H1 (cell line): Measurements from ENCODE around the gene LOXL1. TPM values are rescaled to one million over a fixed set of nuclear protein-coding genes. Genes with fewer than 3 reads are reported as not detected.

Experiments
- CTCF ChIA-PET: fragments of 300-600 bp; sonication (Branson Sonifier 250); formaldehyde crosslinking; loops from one replicate; lab custom pipeline; 2021; ENCODE audit not compliant: partially characterized antibody; lab: Charles Lee
- POLR2A ChIA-PET: fragments of 300-600 bp; sonication (Branson Sonifier 250); formaldehyde crosslinking; loops from one replicate; lab custom pipeline; 2021; ENCODE audit warnings: inconsistent platforms; ENCODE audit not compliant: partially characterized antibody; lab: Charles Lee
- DNase-seq, 2 experiments: peaks; one replicate each; pipeline versions ENCODE4 v3.0.0 to v3.0.0-alpha.2; 2010 to 2022; ENCODE audit warnings: low spot score in 2 of 2, low read depth in 1 of 2, mixed read lengths in 1 of 2
- FAIRE-seq: peaks from 2 replicates; lab custom pipeline; 2011; peaks lifted over from hg19 to GRCh38; lab: Jason Lieb, UNC
- H2AFZ ChIP-seq: 2 replicates; pipeline ENCODE4 v1.8.1; 2012; ENCODE audit warnings: low read length, inconsistent platforms
- H2AK5ac ChIP-seq: 2 replicates; pipeline ENCODE4 v1.6.1; 2013; ENCODE audit warnings: low read depth, low read length
- H2BK120ac ChIP-seq: replicated peaks from 2 replicates; pipeline ENCODE3; 2013; ENCODE audit warnings: low read depth, low read length, inconsistent platforms
- H2BK12ac ChIP-seq: 2 replicates; pipeline ENCODE4 v1.6.1; 2013; ENCODE audit warnings: low read depth, low read length
- H2BK15ac ChIP-seq: 2 replicates; pipeline ENCODE4 v1.6.1; 2013; ENCODE audit warnings: low read length
- H2BK20ac ChIP-seq: 2 replicates; pipeline ENCODE4 v1.6.1; 2013; ENCODE audit warnings: low read length
- H2BK5ac ChIP-seq: 2 replicates; pipeline ENCODE4 v1.6.1; 2013; ENCODE audit warnings: low read depth, low read length
- H3K14ac ChIP-seq: 2 replicates; pipeline ENCODE4 v1.6.1; 2013; ENCODE audit warnings: inconsistent platforms; ENCODE audit not compliant: insufficient read length
- H3K18ac ChIP-seq: 2 replicates; pipeline ENCODE4 v1.6.1; 2013; ENCODE audit warnings: low read length; ENCODE audit errors: extremely low read depth
- H3K23ac ChIP-seq: 2 replicates; pipeline ENCODE4 v1.6.1; 2013; ENCODE audit warnings: inconsistent platforms; ENCODE audit not compliant: insufficient read length
- H3K23me2 ChIP-seq: 2 replicates; pipeline ENCODE4 v1.6.1; 2013; ENCODE audit warnings: low read depth, low read length
- H3K27ac ChIP-seq: 2 replicates; pipeline ENCODE4 v1.6.1; 2011; ENCODE audit warnings: low read depth, low read length, inconsistent platforms
- H3K27me3 ChIP-seq, 4 experiments: replicated peaks in 1 of 4; 1 replicate in 1 of 4; 2 replicates in 3 of 4; pipeline versions ENCODE4 v1.6.1 to v1.8.1; 2011 to 2013; ENCODE audit warnings: low read length in 3 of 4, mild to moderate bottlenecking in 3 of 4, inconsistent platforms in 2 of 4, mixed read lengths in 2 of 4, moderate library complexity in 1 of 4; ENCODE audit not compliant: control insufficient read depth in 3 of 4, insufficient read depth in 3 of 4; ENCODE audit errors: extremely low read depth in 1 of 4
- H3K36me3 ChIP-seq, 4 experiments: 2 replicates each; pipeline versions ENCODE4 v1.6.1 to v1.8.1; 2011 to 2013; ENCODE audit warnings: mild to moderate bottlenecking in 4 of 4, low read length in 3 of 4, moderate library complexity in 2 of 4, control low read depth in 1 of 4, inconsistent platforms in 1 of 4; ENCODE audit not compliant: insufficient read depth in 4 of 4, control insufficient read depth in 2 of 4
- H3K4ac ChIP-seq: replicated peaks from 2 replicates; pipeline ENCODE3; 2013; ENCODE audit warnings: low read length, low read depth, mixed read lengths, inconsistent platforms; ENCODE audit not compliant: insufficient read length
- H3K4me1 ChIP-seq, 4 experiments: replicated peaks in 1 of 4; 1 replicate in 1 of 4; 2 replicates in 3 of 4; pipeline versions ENCODE4 v1.6.1 to v1.8.1; 2011 to 2013; ENCODE audit warnings: low read length in 3 of 4, inconsistent platforms in 2 of 4, mixed read lengths in 1 of 4; ENCODE audit not compliant: insufficient read depth in 4 of 4, control insufficient read depth in 3 of 4
- H3K4me2 ChIP-seq, 2 experiments: 2 replicates each; pipeline versions ENCODE4 v1.6.1 to v1.8.1; 2011 to 2013; ENCODE audit warnings: low read depth in 2 of 2, low read length in 2 of 2, control low read depth in 1 of 2, inconsistent platforms in 1 of 2, mild to moderate bottlenecking in 1 of 2; ENCODE audit not compliant: insufficient read depth in 1 of 2
- H3K4me3 ChIP-seq, 4 experiments: fragments of 200-600, 300-600 bp in 1 of 4; sonication (generic), shearing (Covaris generic), sonication (Bioruptor Twin) in 1 of 4; 2 replicates each; pipeline versions ENCODE4 v1.5.1 to v1.8.1; 2011 to 2016; ENCODE audit warnings: low read length in 4 of 4, low read depth in 3 of 4, control low read depth in 2 of 4, inconsistent platforms in 2 of 4, mild to moderate bottlenecking in 2 of 4, mixed read lengths in 1 of 4, moderate library complexity in 1 of 4; ENCODE audit not compliant: insufficient read depth in 2 of 4; ENCODE audit errors: extremely low read depth in 1 of 4
- H3K56ac ChIP-seq: replicated peaks from 2 replicates; pipeline ENCODE3; 2013; ENCODE audit warnings: low read depth, mild to moderate bottlenecking, mixed read lengths, low read length, inconsistent platforms; ENCODE audit not compliant: insufficient read length
- H3K79me1 ChIP-seq: 2 replicates; pipeline ENCODE4 v1.6.1; 2013; ENCODE audit warnings: low read depth, low read length, control low read depth
- H3K79me2 ChIP-seq, 2 experiments: 2 replicates each; pipeline versions ENCODE4 v1.6.1 to v1.8.1; 2012 to 2013; ENCODE audit warnings: low read length in 2 of 2, mild to moderate bottlenecking in 2 of 2, inconsistent platforms in 1 of 2; ENCODE audit not compliant: insufficient read depth in 2 of 2, control insufficient read depth in 1 of 2
- H3K9ac ChIP-seq, 4 experiments: replicated peaks in 1 of 4; 1 replicate in 1 of 4; 2 replicates in 3 of 4; pipeline versions ENCODE4 v1.6.1 to v1.8.1; 2011 to 2013; ENCODE audit warnings: low read depth in 3 of 4, low read length in 3 of 4, control low read depth in 2 of 4, mild to moderate bottlenecking in 2 of 4, moderate library complexity in 2 of 4, inconsistent platforms in 1 of 4; ENCODE audit errors: extremely low read depth in 1 of 4
- H3K9me3 ChIP-seq, 2 experiments: 2 replicates each; pipeline versions ENCODE4 v1.6.1 to v1.8.1; 2012 to 2013; ENCODE audit warnings: mild to moderate bottlenecking in 2 of 2, moderate library complexity in 2 of 2, control low read depth in 1 of 2, inconsistent platforms in 1 of 2, low read depth in 1 of 2, low read length in 1 of 2, mixed read lengths in 1 of 2; ENCODE audit not compliant: insufficient read depth in 2 of 2
- H4K20me1 ChIP-seq, 2 experiments: replicated peaks in 1 of 2; 2 replicates each; pipeline versions ENCODE3 to v1.8.1; 2011 to 2013; ENCODE audit warnings: inconsistent platforms in 2 of 2, low read length in 2 of 2, mild to moderate bottlenecking in 1 of 2; ENCODE audit not compliant: insufficient read depth in 2 of 2, control insufficient read depth in 1 of 2
- H4K5ac ChIP-seq: 2 replicates; pipeline ENCODE4 v1.6.1; 2013; ENCODE audit warnings: low read length, low read depth, mixed read lengths, inconsistent platforms; ENCODE audit not compliant: insufficient read length
- H4K8ac ChIP-seq: 2 replicates; pipeline ENCODE4 v1.8.0; 2013; ENCODE audit warnings: mild to moderate bottlenecking, moderate library complexity, low read length, inconsistent platforms; ENCODE audit not compliant: insufficient read depth; ENCODE audit errors: extremely low read depth
- H4K91ac ChIP-seq: replicated peaks from 2 replicates; pipeline ENCODE3; 2013; ENCODE audit warnings: low read length, mixed read lengths, inconsistent platforms; ENCODE audit not compliant: insufficient read length
- CTCF ChIP-seq, 3 experiments: IDR thresholded peaks; 1 replicate in 2 of 3; 2 replicates in 1 of 3; pipeline versions ENCODE4 v1.5.1 to v1.6.1; 2011; ENCODE audit warnings: low read length in 3 of 3, mild to moderate bottlenecking in 3 of 3, inconsistent platforms in 2 of 3, low read depth in 1 of 3, moderate library complexity in 1 of 3; ENCODE audit not compliant: insufficient read depth in 1 of 3; ENCODE audit errors: control extremely low read depth in 1 of 3
- EP300 ChIP-seq, 2 experiments: IDR thresholded peaks; 1 replicate in 1 of 2; 2 replicates in 1 of 2; pipeline ENCODE4 v1.6.1; 2011 to 2012; ENCODE audit warnings: low read depth in 2 of 2, low read length in 2 of 2, mild to moderate bottlenecking in 2 of 2, borderline replicate concordance in 1 of 2, inconsistent platforms in 1 of 2, moderate library complexity in 1 of 2
- FOSL1 ChIP-seq: IDR thresholded peaks from 2 replicates; pipeline ENCODE4 v1.6.1; 2011; ENCODE audit warnings: mild to moderate bottlenecking, low read depth, low read length, moderate library complexity; ENCODE audit not compliant: insufficient read depth
- KDM4A ChIP-seq: IDR thresholded peaks from one replicate; pipeline ENCODE4 v1.7.1; 2012; ENCODE audit warnings: low read depth, mild to moderate bottlenecking, moderate library complexity, low read length, inconsistent platforms; ENCODE audit not compliant: severe bottlenecking
- PHF8 ChIP-seq: fragments of 200-600 bp; sonication (generic); conservative IDR thresholded peaks from 2 replicates; pipeline ENCODE4 v1.7.1; 2012; ENCODE audit warnings: low read depth, mild to moderate bottlenecking, inconsistent platforms, low read length, moderate library complexity
- RAD21 ChIP-seq, 2 experiments: IDR thresholded peaks in 1 of 2; conservative IDR thresholded peaks in 1 of 2; 2 replicates each; pipeline ENCODE4 v1.6.1; 2011; ENCODE audit warnings: low read depth in 2 of 2, low read length in 2 of 2, improper control_type of control experiment in 1 of 2, inconsistent platforms in 1 of 2, mild to moderate bottlenecking in 1 of 2, moderate library complexity in 1 of 2
- YY1 ChIP-seq: IDR thresholded peaks from 2 replicates; pipeline ENCODE4 v1.6.1; 2011; ENCODE audit warnings: low read depth, mild to moderate bottlenecking, low read length
- WGBS, 2 experiments: shearing (Covaris generic) in 1 of 2; methylation state at CpG; one replicate each; pipeline versions ENCODE4 v1.1.6 to v1.1.7; 2013 to 2015; ENCODE audit warnings: low lambda C conversion rate in 2 of 2, mixed read lengths in 2 of 2, inconsistent platforms in 1 of 2, low coverage in 1 of 2, missing lambda C conversion rate in 1 of 2; ENCODE audit not compliant: insufficient replicate concordance in 2 of 2, insufficient coverage in 1 of 2, insufficient read length in 1 of 2; ENCODE audit errors: extremely low coverage in 1 of 2, missing lambda C conversion rate in 1 of 2; 5-methylcytosine and 5-hydroxymethylcytosine counted together
- polyA plus RNA-seq, 7 experiments: library from polyadenylated mRNA; depleted of rRNA in 3 of 7; stranded (reverse) in 5 of 7; unstranded in 2 of 7; fragments of >200 nt in 5 of 7; fragments of 200-250 nt in 2 of 7; gene quantifications; 1 replicate in 5 of 7; 2 replicates in 1 of 7; 4 replicates in 1 of 7; pipeline versions ENCODE4 v1.2.1 to v1.2.3, GENCODE V29; 2011 to 2013; ENCODE audit warnings: missing spikeins in 2 of 7, mixed read lengths in 2 of 7
- total RNA-seq: library from RNA; stranded (reverse); fragmentation: NEBNext Ultra II Directional; extraction: Animal tissue kit (Norgen Biotek cat#: 25700); gene quantifications from 2 replicates; pipeline ENCODE4 v1.2.1, GENCODE V29; 2021

The LOXL1 gene
- total and polyA plus RNA-seq, 2 of the 8 experiments (the other 6 are each of a cell fraction or from before 2014, with no cell fraction given): 8.1 to 14.4 TPM

- Histone ChIP-seq H3K9ac (no peak overlapping the region; a peak in 1 of 7 replicates), H3K4ac (no peak overlapping the region), H4K20me1 (peaks cover 0 to 7% of the 10 kb centered on the region in 2 experiments), H4K91ac (no peak overlapping the region), H3K36me3 (no peaks in the 10 kb centered on the region), H3K14ac (no peak overlapping the region), H3K27ac (no peak overlapping the region), H3K4me1 (peaks cover 0 to 35% (median 30%) of the 10 kb centered on the region in 4 experiments; a peak in 6 of 7 replicates), H3K9me3 (no peaks in the 10 kb centered on the region), H2BK15ac (no peak overlapping the region), H4K5ac (no peak overlapping the region), H2BK20ac (0 out of 2 replicates have a peak overlapping the region, but pooled peaks have one; percentile 13), H3K4me3 (peak overlapping the region; percentile 35 to 71 (median 53)), H3K56ac (no peak overlapping the region), H3K23me2 (peaks cover 14% of the 10 kb centered on the region), H4K8ac (peak overlapping the region; percentile 41), H3K23ac (no peak overlapping the region), H2AFZ (no peak overlapping the region), H3K79me2 (no peaks in the 10 kb centered on the region), H3K4me2 (peak overlapping the region; percentile 87), H3K79me1 (no peaks in the 10 kb centered on the region; the same call in 1 of the 2 replicates), H2AK5ac (no peak overlapping the region), H2BK12ac (no peak overlapping the region), H3K27me3 (peaks cover 0 to 6% (median 2%) of the 10 kb centered on the region in 4 experiments; a peak in 3 of 7 replicates), H2BK120ac (no peak overlapping the region), H2BK5ac (no peak overlapping the region), H3K18ac (no peak overlapping the region; the same call in 1 of the 2 replicates)
- 5% methylated on average over 21 of the region's 78 CpGs; no CpG with 5 or more reads in 1 of the 2 experiments for WGBS, 2 experiments
- no peak for FAIRE-seq
- peak in 1 of 2 experiments; percentile 86 for DNase-seq
- CTCF ChIA-PET: interaction anchor here (0.6 to 5.1 kb wide), 25 partner anchors 9 to 576 kb away, joined by 3 to 38 read pairs (median 4); partner anchors contain the start of gene TBC1D21
- POLR2A ChIA-PET: interaction anchor here (0.7 to 2.3 kb wide), 7 partner anchors 7 to 19 kb away, joined by 3 to 14 read pairs (median 5); no protein-coding TSS in a partner anchor
- TF ChIP-seq PHF8: no peak
- TF ChIP-seq RAD21 (IDR thresholded peaks at IDR 0.05 in 1 of 2, conservative IDR thresholded peaks at IDR 0.05 in 1 of 2; ENCODE audit: low read depth in 2 of 2, low read length in 2 of 2): peak in 1 of 2 experiments; percentile 2; a peak in 1 of 4 replicates
- TF ChIP-seq CTCF (IDR thresholded peaks at IDR 0.05; ENCODE audit: control extremely low read depth in 1 of 3, insufficient read depth in 1 of 3, low read depth in 1 of 3, low read length in 3 of 3): peak; percentile 33 to 65 (median 47)
- TF ChIP-seq YY1: 0 out of 2 replicates have a peak, but pooled peaks have one; percentile 11
- TF ChIP-seq FOSL1: 0 out of 2 replicates have a peak, but pooled peaks have one; percentile 32
- no peak for TF ChIP-seq EP300 (IDR thresholded peaks at IDR 0.05; ENCODE audit: borderline replicate concordance in 1 of 2, low read depth in 2 of 2, low read length in 2 of 2)
- TF ChIP-seq KDM4A: peak; percentile 86
Measured at GRCh38 chr15:73927476-73928240, 1.4 kb downstream of the LOXL1 start.
